ENCODE results near the gene SRRD. TPM values are rescaled to one million over a fixed set of nuclear protein-coding genes. Genes with fewer than 3 reads are reported as not detected.

SRRD gene
- total and polyA plus RNA-seq, 2 of the 8 experiments (the other 6 are each of a cell fraction or from before 2014, with no cell fraction given): 17.1 to 25.3 TPM

GRCh38 chr22:26450453-26451185, 33.1 kb upstream of the SRRD start (continued):
- TF ChIP-seq BRCA1 (IDR thresholded peaks at IDR 0.05; ENCODE audit: low read depth, low read length) (no peak), EGR1 (IDR thresholded peaks at IDR 0.05; ENCODE audit: borderline replicate concordance, low read depth, low read length) (no peak), SRF (IDR thresholded peaks at IDR 0.05; ENCODE audit: low read depth, low read length) (no peak), SP4 (IDR thresholded peaks at IDR 0.05; ENCODE audit: low read length) (no peak), TAF1 (IDR thresholded peaks at IDR 0.05; ENCODE audit: low read depth, low read length) (no peak)
